HT-29 (cell line): Measurements from ENCODE around the gene CTNNA3. TPM values are rescaled to one million over a fixed set of nuclear protein-coding genes. Genes with fewer than 3 reads are reported as not detected.

Source experiments
- DNase-seq: peaks from one replicate; pipeline ENCODE4 v3.0.0-alpha.2; 2015; ENCODE audit warnings: low spot score
- total RNA-seq: library from RNA; depleted of rRNA; stranded (reverse); fragments of >200 nt; shearing (Covaris generic); gene quantifications from 2 replicates; pipeline ENCODE4 v1.2.3, GENCODE V29; 2014

The CTNNA3 gene
- total RNA-seq, 1 experiment from 2014 or later: not detected

DNA sequence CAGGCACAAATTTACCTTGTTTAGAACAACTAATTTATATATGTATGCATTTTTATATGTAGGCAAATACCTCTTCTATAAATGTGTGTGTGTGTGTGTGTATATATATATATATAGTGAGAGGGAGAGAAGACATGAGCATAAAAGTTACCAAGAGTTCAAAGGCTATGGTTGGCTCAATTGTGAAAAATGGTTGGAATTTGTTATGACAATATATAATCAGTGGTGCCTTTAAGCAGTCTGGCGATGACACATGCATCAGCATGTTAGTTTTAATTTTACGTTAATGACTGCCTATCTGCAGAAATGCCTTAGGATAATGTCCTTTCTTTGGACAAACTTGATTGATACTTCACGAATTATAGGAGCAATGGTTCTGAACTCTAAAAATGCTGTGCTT, 1750.9 kb downstream of the CTNNA3 start:
- no peak for DNase-seq

- no peak for DNase-seq
These were observed 1752.5 kb downstream of the CTNNA3 start for GRCh38 chr10:65943451-65943850.

DNA sequence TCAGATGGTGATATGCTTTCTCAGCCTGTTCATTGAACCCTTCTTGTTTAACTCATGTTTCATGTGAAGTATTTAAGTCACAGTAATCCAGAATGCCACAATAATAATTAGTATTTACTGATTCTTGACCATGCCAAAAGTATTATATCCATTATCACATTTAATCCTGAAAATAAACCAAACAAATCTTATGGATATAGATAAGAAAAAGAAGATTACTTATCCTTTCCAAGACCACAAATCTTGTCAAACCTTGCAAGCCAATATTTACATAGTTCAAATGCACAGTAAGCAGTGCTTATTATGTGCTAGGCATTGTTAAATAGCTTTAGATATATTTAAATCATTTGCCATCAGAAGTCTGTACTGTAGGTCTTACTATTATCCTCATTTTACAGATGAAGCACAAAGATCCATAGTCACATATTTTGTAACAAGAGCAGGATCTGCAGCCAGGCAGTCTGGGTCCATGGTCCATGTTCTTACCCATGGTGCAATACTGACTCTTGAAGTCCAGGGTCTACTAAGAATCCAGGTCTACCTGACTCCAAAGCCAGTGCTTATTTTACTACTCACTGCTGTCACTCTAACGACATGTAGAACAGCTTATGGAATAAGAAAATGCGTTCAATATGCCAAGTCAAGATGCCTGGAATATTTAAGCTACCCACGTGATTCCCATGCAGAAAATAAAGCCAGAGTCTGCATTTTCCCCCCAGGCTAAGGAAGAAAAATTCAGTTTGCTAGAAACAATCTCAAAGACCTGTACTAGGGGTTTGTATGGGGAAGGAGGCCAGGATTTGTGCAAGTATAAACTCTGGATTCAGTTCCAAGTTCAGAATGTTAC, 1755.0 kb downstream of the CTNNA3 start:
- DNase-seq: no peak

DNA sequence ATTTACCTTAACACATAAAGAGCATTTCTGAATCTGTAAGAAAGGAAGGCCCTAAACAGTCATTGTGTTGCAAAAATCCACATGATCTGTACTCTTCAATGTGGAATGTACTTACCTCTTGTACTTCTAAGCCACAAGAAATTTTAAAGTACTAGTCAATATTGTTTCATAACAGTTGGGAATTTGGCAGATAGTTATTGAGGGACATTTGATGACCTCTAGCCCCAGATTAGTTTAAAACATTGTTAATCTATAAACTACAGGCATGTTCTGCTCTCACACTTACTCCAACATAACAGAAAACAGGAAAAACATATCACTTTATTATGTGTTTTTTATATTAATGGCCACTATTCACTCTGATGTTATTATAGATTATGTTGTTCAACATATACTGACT, 1755.9 kb downstream of the CTNNA3 start:
- DNase-seq: no peak

DNA sequence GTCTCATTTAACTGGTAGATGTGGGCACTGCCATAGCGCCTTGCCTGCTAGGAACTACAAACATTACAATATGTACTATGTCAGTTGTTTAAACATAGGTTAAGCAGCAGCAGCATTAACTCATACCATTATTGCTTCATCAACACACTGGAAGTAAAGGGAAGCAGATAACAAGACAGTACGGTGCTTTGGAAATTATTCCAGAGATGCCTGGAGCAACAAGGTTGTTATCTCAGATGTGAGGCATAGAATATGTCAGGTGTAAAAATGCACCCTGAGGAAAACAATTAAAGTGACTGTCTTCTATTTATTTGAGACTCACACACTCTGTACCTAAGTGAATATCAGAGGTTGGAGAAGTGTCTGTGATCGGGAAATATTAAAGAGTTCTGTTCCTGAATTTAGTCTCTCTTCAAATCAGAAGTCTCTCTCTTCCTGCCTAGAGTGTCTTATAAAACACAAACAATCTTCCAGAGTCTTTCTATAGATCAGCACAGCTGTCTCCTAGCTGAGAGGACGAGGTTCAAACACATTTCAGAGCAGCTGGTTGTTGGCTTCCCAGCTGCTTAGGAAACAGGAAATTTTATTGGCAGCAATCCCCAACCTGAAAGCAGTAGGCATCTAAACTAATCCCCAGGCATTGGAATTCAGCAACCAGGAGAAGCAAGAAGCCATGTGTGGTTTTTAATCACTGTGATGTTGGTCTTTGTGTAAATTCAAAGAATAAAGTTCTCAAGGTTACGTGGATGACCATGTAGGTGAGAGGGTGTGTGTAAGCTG, 1764.5 kb downstream of the CTNNA3 start:
- no peak for DNase-seq

DNA sequence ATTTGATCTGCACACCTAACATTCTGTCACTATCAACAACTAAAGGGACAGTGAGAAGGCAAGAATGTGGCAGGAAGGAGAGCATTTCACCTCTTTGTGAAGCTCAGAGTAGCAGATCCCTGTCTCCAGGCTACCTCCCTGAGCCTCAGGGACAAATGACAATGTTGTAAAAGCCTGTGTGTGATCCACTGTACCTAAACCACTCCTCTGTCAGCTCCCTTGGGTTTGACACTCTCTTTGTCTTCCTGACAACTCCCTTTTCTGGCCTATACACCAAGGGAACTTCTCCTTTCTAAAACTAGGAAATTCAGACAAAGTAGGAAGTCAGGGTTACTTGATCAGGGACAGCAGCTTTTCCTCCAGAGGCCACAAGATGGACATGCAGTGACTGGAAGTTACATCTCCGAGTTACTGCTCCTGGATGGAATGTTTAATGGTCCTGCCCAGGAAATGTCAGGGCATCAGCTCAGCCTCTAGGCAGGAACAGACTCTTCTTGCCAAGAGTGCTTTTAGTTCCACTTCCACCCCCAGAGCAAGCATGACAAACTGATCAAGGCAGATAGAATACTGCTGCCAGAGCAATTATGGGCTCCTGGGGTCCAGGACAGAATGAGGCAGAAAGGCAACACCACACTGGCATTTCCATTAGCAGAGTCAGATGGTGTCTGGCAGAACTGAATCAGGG, 1784.7 kb downstream of the CTNNA3 start:
- DNase-seq: no peak

DNA sequence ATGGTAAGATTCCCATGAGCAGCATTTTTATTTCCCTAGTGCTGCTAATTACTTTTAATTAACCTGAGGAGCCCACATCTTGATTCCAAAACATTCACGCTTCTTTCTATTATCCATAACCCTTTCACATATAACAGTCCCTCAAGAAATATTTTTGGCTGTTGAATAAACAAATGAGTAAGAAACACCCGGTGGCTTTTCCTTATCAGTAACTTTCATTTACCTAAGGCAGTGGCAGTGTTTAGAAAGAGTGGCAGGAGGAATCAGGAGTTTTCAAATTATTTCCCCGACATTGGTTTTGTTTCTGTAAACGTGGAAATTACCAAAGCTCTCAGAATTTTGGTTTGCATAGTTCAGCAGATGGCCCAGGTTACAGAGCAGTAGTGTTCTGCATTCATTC, 1785.8 kb downstream of the CTNNA3 start:
- DNase-seq: no peak

GRCh38 chr10:65907199-65907712, 1788.7 kb downstream of the CTNNA3 start:
- no peak for DNase-seq

DNA sequence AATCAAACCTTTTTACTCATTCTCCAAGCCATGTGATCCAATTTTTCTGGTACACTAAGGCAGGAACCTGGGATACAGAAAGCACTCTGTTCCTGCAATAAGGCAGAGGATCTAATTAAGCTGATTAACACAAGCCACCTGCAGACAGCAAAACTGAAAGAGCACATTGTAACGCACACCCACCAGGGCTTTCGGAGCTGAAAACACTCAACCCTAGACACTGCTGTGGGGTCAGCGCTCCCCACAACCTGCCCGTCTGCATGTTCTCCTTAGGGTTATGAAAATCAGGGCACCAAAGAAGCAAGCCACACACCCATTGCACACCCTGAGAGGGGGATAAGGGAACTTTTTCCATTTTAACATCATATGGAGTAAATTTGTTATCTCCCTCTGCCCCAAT, 1792.4 kb downstream of the CTNNA3 start:
- DNase-seq: no peak

DNA sequence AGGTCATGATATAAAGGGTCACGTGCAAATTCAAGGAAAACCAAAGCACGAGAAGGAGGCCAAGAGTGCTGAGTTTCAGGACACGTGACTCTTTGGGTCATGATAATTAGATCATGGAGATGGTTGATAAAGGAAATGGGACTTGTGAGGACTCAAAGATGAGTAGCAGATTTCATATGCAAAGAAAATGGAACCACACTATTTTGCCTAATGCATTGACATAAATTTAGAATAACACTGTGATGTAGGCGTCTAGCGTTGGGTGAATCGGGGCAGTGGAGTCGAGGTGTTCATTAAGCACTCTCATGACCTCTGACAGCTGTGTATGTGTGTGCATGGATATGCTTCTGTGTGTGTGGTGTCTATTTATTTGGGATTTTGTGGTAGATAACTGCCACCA, 1795.7 kb downstream of the CTNNA3 start:
- no peak for DNase-seq

- DNase-seq: no peak
These were observed 1797.9 kb downstream of the CTNNA3 start for GRCh38 chr10:65898055-65898454.

DNA sequence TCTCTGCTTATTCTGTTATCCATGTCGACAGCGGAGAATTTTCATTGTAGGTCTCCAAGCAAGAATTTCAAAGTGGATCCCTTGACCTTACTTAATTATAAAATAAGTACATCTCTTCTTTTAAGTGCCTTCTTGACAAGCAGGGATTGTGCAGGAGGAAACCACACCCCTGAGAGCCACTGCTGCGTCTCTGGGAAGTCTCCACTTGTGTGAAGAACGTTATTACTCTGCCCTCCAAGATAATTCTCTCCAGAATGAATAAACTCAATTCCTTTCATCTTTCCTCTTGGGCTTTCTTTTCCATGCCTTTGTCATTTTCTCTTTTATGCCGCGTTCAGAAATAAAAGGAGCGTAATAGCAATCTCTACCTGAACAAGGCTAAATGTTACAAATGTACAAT, 1801.0 kb downstream of the CTNNA3 start:
- DNase-seq: no peak

DNA sequence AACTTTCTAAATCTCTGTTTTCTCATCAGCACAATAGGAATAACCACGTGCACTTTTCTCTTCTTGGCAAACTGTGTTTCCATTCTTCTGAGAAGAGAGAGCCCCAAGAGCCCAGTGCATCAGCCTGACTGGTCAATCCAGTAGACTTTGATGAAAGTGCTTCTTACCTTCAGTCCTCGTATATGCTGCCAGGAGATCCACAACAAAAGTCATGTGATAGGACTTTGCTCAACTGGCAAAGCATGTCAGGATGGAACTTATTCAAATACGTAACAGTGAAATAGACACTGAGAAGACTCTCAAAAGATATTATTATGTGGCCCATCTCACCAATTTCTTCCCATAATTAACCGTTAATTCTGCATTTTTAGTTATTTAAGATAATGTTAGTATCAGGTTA, 1801.6 kb downstream of the CTNNA3 start:
- DNase-seq: no peak

GRCh38 chr10:65893676-65894075, 1802.3 kb downstream of the CTNNA3 start:
- DNase-seq: no peak

DNA sequence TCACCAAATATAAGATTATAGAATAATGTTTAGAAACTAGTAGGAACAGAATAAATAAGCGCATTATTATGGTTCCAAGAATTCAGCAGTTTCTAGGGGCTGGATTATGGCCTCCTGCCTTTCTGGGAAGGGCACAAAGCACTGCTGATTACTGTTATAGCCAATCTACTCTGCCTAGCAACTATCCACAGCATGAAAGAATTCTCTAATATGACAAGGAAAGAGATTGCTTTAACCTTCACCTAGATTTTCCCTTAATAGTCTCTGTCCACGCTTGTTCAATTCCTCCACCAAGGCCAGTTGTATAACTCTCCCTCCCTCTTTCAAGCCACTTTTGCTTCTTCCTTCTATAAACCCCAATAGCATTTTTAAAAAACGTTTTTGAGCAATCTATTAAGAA, 1803.7 kb downstream of the CTNNA3 start:
- DNase-seq: peak; percentile 14

DNA sequence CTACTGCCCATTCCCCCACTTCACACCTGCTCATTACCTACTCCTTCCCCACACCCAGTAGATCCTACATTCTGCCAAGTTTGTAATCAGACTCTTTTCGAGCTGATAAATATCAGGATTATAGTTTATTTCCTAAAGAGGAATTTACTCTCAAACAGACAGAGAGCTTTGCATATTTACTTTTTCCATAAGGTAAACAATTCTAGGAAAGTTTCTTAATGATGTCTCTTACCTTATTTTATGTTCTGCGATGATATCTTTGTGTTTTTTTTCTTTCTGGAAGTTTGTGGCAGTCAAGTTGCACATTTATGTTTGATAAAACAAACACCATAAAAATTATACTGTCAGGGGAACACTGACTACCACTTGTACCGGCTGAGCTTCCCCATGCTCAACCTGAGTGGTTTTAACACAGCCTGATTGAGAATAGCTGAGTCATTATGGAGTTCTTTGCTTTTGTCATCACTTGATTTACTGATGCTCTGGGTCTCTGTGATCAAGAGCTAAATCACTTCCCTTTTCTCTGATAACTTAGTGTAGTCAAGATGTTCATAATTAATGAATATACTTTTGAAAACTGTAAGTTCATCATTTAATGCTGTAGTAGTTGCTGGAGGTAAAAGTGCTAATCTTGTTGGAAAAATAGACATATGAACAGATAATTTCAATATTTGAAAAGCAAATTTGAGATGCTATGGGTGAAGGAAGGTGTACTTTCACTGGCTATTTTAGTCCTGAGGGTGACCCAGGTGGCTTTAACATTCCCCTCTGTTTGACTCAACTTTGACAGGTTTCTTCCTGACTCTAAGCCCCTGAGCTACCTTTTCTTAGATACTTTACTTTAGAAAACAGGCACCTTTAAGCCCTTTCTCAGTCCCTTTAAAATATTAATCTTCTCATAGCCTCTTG, 1804.7 kb downstream of the CTNNA3 start:
- DNase-seq: peak; percentile 78

GRCh38 chr10:65864529-65864928, 1831.5 kb downstream of the CTNNA3 start:
- no peak for DNase-seq

- no peak for DNase-seq
These were observed 1832.0 kb downstream of the CTNNA3 start for GRCh38 chr10:65864036-65864435.
